Natural killer cell treated with Interleukin-12 subunit alpha and Interleukin-12 subunit beta and Interleukin-15 and Interleukin-18, amount 100 ng/mL, for 72 hours (primary cell): ENCODE results near the gene MRPL21. TPM values are rescaled to one million over a fixed set of nuclear protein-coding genes. Genes with fewer than 3 reads are reported as not detected.

Experiments
- ATAC-seq, 2 donors: fragments of 150-1000 bp; cut with Tn5 transposase in 1 of 2; sonication (Bioruptor Pico), chemical (Tn5 transposase) in 1 of 2; 2 replicates each; pipeline ENCODE4 v1.10.0; 2021
- DNase-seq: peaks from one replicate; pipeline ENCODE4 v3.0.0; 2022; ENCODE audit warnings: low spot score
- H3K27ac Mint-ChIP-seq, 2 donors: 1 replicate in 1 of 2; 2 replicates in 1 of 2; pipeline ENCODE4 v1.8.0; 2022; ENCODE audit warnings: mixed read lengths in 2 of 2, mild to moderate bottlenecking in 1 of 2, moderate library complexity in 1 of 2
- H3K27me3 Mint-ChIP-seq, 2 donors: 1 replicate in 1 of 2; 2 replicates in 1 of 2; pipeline ENCODE4 v1.8.0; 2022; ENCODE audit warnings: mixed read lengths in 2 of 2
- H3K36me3 Mint-ChIP-seq: one replicate; pipeline ENCODE4 v1.8.0; 2022; ENCODE audit warnings: mixed read lengths
- H3K4me1 Mint-ChIP-seq, 2 donors: 1 replicate in 1 of 2; 2 replicates in 1 of 2; pipeline ENCODE4 v1.8.0; 2022; ENCODE audit warnings: low read depth in 2 of 2, mixed read lengths in 2 of 2, mild to moderate bottlenecking in 1 of 2
- H3K4me3 Mint-ChIP-seq: one replicate; pipeline ENCODE4 v1.8.0; 2022; ENCODE audit warnings: mixed read lengths
- H3K9me3 Mint-ChIP-seq: 2 replicates; pipeline ENCODE4 v1.8.0; 2022; ENCODE audit warnings: mixed read lengths
- total RNA-seq, 2 donors: library from RNA; stranded (reverse); gene quantifications; one replicate each; pipeline ENCODE4 v1.2.3, GENCODE V29; 2022

MRPL21 gene
- total RNA-seq, 2 donors from 2014 or later, result 57.6 to 108 TPM

DNA sequence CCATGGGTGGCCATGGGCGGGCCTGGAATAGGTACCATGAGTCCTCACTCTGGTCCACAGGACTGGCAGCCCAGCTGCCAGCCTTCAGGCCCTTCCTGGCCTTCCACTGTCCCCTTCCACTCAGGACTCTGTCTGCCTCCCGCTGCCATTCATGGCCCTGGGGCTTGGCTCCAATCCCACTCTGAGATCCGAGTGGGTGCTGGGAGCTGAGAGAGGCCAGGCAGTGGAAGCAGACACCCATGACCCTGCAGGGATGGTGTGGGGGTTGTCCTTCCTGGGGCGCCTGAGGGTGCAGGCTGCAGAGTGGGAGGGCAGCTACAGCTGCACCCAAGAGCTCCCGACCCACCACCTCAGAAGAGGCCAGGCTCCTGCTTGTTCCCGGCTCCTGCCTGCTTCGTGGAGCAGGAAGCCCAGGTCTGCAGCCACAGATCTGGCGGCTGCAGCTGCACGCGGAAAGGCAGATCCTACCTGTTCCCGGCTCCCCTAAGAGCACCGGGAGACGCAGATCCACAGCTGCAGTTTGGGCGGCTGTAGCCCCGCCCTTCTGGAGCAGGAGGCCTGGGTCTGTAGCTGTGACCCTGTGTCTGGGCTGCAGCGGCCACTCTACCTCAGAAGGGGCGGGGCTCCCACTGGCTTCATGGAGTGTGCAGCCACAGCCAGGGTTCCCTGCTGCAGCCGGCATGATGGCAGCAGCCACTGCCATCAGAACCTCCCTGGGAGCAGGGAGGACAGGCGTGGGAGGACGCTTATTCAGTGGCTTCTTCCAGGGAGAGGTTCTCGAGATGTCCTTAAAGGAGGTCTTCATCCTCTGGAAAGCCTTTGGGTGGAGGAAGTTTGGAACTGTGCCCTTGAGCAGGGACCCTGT is 27.6 kb upstream of the MRPL21 start:
- H3K27ac Mint-ChIP-seq, result no peak overlapping the region
- ATAC-seq, result peak in 1 of 2 donors; percentile 5

DNA sequence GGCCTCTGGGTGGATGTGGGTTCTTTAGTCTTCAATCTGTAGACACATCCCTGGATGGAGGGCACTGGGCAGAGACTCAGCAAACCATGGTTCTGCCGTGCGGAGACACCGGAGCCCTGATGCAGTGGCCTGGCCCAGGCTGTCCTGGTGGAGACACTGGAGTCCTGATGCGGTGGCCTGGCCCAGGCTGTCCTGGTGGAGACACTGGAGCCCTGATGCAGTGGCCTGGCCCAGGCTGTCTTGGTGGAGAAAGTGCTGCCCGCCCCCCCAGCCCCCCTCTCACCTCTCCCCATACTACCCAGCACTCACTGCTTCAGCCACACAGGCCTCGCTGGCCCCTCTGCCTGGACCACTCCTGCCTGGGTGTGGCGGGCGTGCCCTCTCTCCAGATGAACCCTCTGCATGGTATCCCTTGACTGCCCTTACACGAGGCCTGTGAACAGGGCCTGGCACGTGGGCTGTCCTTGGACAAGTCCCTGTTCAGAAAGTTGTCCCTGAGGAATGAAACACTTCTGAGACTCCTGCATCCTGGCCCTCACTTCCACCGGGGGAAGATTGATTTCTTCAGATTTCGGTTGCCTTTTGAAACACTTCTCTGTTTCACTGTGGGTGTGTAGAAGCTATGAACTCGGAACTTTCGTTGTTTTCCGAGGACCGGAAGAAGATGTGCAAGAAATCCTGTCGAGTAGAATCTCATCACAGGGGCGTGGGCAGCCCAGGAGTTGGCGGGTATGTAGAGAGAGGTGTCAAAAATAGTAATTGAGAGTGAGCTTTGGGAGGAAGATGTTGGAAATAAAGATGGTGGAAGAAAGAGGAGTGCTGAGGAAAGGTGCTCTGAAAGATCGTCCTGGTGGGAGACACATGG is 26.3 kb upstream of the MRPL21 start:
- peaks cover 29% of the 10 kb centered on the region for H3K36me3 Mint-ChIP-seq
- no peak overlapping the region for H3K4me3 Mint-ChIP-seq
- H3K27me3 Mint-ChIP-seq, result no peaks in the 10 kb centered on the region
- peak in 1 of 2 donors; percentile 63 for ATAC-seq
- no peak overlapping the region for H3K27ac Mint-ChIP-seq
- H3K9me3 Mint-ChIP-seq, result peaks cover 6% of the 10 kb centered on the region
- H3K4me1 Mint-ChIP-seq, result peaks cover 0 to 6% of the 10 kb centered on the region in 2 donors
- DNase-seq, result peak; percentile 44

More for the DNA sequence above, 27.6 kb upstream of the MRPL21 start:
- no peak overlapping the region for H3K4me3 Mint-ChIP-seq
- peaks cover 18% of the 10 kb centered on the region for H3K36me3 Mint-ChIP-seq
- peak; percentile 51 for DNase-seq
- no peaks in the 10 kb centered on the region for H3K9me3 Mint-ChIP-seq
- no peaks in the 10 kb centered on the region for H3K27me3 Mint-ChIP-seq
- H3K4me1 Mint-ChIP-seq, result peaks cover 0 to 2% of the 10 kb centered on the region in 2 donors

DNA sequence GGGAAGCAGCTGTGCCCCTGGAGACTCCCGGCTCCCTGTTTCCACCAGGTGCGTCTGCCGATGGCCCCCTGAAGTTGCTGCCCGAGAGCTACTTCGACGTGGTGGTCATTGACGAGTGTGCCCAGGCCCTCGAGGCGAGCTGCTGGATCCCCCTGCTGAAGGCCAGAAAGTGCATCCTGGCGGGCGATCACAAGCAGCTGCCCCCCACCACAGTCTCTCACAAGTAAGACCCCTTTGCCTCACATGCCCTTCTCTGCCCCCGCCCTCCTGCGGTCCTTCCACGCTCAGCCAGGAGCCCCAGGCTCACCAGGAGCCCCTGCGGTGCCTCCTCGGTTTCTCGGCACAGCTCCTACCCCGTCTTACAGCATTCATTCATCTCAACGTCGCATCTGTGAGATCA is 25.5 kb upstream of the MRPL21 start:
- Mint-ChIP-seq H3K4me3 (no peak overlapping the region), H3K27me3 (no peaks in the 10 kb centered on the region), H3K9me3 (peaks cover 6% of the 10 kb centered on the region), H3K27ac (no peak overlapping the region), H3K36me3 (peaks cover 36% of the 10 kb centered on the region), H3K4me1 (peaks cover 0 to 6% of the 10 kb centered on the region in 2 donors)
- no peak for ATAC-seq
- DNase-seq, result peak; percentile 31

DNA sequence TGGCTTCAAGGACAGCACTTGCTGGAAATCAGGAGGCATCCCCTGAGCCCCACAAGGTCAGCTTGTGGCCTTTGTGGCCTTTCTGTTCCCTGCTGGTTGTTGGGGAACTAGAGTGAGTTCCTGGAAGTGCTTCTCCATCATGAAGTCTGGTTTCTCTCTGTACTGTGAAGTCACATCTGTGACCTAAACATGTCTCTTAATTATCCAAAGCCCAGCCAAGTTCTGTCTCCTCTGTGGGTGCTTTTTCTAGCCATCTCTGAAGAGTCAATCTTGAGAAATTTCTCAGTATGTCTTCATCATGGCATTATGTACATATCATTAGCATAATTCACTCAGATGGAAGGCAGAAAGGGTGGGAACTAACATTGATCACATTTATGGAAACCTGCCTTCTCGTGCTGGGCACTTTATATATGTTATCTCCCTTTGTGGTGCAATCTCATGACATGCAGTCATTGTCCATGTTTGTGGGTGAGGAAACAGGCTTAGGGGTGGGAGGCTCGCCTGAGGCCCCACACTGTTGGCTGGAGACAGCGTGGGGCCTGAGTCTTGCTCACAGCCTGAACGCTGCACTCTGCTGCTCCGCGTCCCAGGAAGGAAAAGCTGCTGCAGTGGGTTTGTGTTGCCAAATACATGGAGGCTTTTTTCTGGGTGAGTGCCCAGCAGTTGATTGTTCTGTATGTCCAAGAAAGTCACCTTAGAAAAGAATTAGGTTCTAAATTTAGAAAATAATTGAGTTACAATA is 24.7 kb upstream of the MRPL21 start:
- ATAC-seq (no peak), DNase-seq (peak; percentile 10)
- Mint-ChIP-seq H3K27ac (no peak overlapping the region), H3K27me3 (no peaks in the 10 kb centered on the region), H3K9me3 (peaks cover 6% of the 10 kb centered on the region), H3K36me3 (peaks cover 42% of the 10 kb centered on the region), H3K4me3 (no peak overlapping the region), H3K4me1 (peaks cover 0 to 6% of the 10 kb centered on the region in 2 donors)

DNA sequence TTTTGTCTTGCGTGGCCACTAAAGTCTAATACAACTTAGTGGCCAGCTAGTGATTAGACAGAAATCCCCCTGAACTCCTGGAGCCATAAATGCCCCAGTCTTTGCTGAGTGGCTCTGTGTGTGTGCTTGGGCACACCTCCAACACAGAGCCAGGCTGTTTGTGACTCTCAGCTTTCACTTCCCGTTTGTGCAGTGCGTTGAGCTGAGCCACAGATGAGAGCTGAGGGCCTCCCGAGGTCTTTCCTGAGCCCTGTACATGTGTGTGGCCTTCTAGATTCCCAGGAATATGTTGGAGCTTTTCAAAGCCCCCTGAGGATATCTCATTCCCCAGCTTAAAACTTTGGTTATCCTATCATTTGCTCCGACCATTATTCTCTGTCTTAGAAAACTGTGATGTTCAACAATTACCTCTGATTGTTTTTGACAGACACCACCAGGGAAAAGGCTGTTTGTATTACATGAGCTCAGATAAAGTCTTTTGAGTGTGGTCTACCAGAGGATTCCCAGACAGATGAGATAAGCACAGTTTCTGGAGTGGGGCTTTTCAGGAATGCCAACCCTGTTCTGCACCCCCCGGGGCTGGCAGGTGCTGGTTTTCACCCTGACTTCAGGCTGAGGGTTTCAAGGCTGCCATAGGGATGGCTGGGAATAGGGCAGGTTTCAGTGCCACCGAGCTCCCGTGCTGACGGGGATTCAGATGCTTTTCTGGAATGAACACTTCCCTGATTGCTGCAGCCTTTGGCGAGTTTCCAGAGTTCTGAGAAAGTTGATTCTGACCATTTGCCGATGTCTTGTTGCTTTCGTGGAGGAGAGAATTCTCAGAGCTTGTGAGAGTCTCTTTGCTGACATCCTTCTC is 23.9 kb upstream of the MRPL21 start:
- Mint-ChIP-seq H3K4me3 (no peak overlapping the region), H3K27ac (no peak overlapping the region), H3K36me3 (peaks cover 42% of the 10 kb centered on the region), H3K27me3 (no peaks in the 10 kb centered on the region), H3K4me1 (peaks cover 0 to 6% of the 10 kb centered on the region in 2 donors), H3K9me3 (peaks cover 6% of the 10 kb centered on the region)
- ATAC-seq (no peak), DNase-seq (peak; percentile 2)

DNA sequence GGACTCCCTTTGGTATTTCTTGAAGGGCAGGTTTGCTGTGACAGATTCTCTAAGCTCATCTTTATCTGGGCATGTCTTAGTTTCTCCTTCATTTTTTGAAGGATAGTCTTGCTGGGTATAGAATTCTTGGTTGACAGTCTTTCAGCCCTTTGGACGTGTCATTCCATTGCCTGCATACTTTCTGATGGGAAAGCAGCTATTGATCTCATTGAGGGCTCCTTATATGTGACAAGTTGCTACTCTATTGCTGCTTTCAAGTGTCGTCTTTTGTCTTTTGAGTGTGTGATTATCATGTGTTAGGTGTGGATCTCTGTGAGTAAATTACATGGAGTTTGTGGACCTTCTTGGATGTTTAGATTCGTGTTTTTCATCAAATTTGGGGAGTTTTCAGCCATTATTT is 22.0 kb upstream of the MRPL21 start:
- ATAC-seq, result no peak
- DNase-seq, result no peak
- H3K27ac Mint-ChIP-seq, result no peak overlapping the region

DNA sequence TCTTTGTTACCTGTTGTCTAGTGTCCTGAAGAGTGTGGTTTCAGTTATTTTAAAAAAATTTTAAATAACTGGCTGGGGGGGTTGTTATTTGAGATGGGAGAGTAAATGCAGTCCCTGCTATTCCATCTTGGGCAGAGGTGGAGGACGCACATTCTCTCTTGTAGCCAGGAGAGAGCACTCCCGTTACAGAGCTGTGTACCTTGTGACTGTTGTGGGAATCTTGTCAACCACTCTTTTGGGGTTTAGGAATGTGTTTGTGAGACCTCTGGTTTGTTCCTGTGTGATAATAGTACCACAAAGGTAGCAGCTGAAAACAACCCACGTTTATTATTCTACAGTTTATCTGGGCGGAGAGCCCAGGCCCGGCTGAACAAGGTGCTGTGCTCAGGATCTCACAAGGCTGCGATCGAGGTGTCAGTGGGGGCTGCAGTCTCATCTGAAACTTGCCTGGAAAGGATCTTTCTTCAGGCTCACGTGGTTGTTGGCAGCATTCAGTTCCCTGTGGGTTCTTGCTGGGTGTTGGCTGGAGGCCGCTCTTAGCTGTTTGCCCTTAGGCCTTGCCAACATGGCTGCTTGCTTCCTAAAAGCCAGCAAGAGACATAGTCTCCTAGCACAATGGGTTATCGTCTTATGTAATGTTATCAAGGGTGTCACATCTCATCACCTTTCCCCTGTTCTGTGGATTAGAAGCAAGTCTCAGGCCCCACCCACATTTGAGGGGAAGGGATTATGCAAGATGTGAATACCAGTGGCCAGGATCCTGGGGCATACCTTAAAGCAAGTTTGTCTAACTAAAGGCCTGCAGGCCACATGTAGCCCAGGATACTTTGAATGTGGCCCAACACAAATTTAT is 20.7 kb upstream of the MRPL21 start:
- peaks cover 0 to 5% of the 10 kb centered on the region in 2 donors for H3K4me1 Mint-ChIP-seq
- DNase-seq, result no peak
- H3K4me3 Mint-ChIP-seq, result no peak overlapping the region
- no peak overlapping the region for H3K27ac Mint-ChIP-seq
- peaks cover 35% of the 10 kb centered on the region for H3K36me3 Mint-ChIP-seq
- no peak for ATAC-seq
- no peaks in the 10 kb centered on the region for H3K27me3 Mint-ChIP-seq
- H3K9me3 Mint-ChIP-seq, result peaks cover 6% of the 10 kb centered on the region

More for the DNA sequence above, 22.0 kb upstream of the MRPL21 start:
- Mint-ChIP-seq H3K36me3 (peaks cover 41% of the 10 kb centered on the region), H3K4me3 (no peak overlapping the region), H3K4me1 (peaks cover 0 to 6% of the 10 kb centered on the region in 2 donors), H3K9me3 (peaks cover 6% of the 10 kb centered on the region), H3K27me3 (no peaks in the 10 kb centered on the region)

DNA sequence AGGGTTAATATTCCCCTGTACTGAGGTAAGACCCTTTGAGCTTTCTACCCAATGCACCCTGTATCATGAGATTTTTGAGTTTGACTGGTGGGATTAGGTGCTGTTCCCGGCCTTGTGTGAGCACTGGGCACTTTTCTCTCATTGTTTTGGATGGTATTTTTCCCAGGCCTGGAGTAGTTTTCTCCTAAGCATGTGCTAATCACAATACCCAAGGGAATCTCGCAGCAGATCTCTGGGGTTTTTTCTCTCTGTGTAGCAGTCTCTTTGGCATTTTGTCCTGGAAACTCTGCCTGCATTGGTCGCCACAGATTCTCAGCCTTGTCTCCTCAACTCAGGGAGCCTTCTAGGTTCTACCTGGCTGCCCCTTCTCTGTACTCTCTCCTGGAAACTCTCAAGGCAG is 20.0 kb upstream of the MRPL21 start:
- no peak overlapping the region for H3K27ac Mint-ChIP-seq
- no peak overlapping the region for H3K4me3 Mint-ChIP-seq
- DNase-seq (no peak), ATAC-seq (no peak)
- H3K36me3 Mint-ChIP-seq, result peaks cover 39% of the 10 kb centered on the region
- peaks cover 6% of the 10 kb centered on the region for H3K9me3 Mint-ChIP-seq
- no peaks in the 10 kb centered on the region for H3K27me3 Mint-ChIP-seq
- H3K4me1 Mint-ChIP-seq, result peaks cover 0 to 6% of the 10 kb centered on the region in 2 donors

DNA sequence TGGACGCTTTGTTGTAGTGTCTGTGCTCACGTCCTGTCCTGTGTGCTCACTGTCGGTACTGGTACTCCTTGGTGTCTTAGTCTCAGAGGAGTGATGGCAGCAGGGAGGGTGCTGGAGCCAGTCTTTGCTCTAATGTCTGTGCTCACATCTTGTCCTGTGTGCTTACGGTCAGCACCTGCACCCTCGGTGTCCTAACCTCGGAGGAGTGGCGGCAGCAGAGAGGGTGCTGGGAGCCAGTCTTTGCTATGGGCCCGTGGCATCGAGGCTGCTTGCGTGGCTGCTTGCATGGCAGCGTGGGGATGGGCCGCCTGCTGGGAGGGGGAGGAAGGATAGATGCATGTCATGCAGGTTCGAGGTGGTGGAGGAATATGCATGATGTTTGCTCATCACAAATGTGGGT is 12.8 kb upstream of the MRPL21 start:
- DNase-seq (no peak), ATAC-seq (no peak)
- Mint-ChIP-seq H3K36me3 (peaks cover 12% of the 10 kb centered on the region), H3K27me3 (no peaks in the 10 kb centered on the region), H3K4me1 (peaks cover 0 to 7% of the 10 kb centered on the region in 2 donors), H3K27ac (no peak overlapping the region), H3K9me3 (no peaks in the 10 kb centered on the region), H3K4me3 (no peak overlapping the region)

DNA sequence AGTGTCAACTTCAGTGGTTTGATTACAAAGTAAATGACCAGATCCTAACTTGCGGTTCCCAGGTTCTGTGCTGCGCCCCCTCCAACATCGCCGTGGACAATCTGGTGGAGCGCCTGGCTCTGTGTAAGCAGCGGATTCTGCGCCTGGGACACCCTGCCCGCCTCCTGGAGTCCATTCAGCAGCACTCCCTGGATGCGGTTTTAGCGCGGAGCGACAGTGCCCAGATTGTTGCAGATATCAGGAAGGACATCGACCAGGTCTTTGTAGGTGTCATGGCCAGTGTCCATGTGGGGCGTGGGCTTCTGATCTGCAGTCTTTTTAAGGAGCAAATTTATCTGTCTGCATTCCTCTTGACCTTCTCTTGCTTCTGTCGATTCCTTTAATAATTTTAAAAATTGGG is 11.1 kb upstream of the MRPL21 start:
- DNase-seq (no peak), ATAC-seq (no peak)
- Mint-ChIP-seq H3K27ac (no peak overlapping the region), H3K36me3 (peaks cover 12% of the 10 kb centered on the region), H3K4me3 (no peak overlapping the region), H3K4me1 (peaks cover 0 to 7% of the 10 kb centered on the region in 2 donors), H3K9me3 (no peaks in the 10 kb centered on the region), H3K27me3 (no peaks in the 10 kb centered on the region)

DNA sequence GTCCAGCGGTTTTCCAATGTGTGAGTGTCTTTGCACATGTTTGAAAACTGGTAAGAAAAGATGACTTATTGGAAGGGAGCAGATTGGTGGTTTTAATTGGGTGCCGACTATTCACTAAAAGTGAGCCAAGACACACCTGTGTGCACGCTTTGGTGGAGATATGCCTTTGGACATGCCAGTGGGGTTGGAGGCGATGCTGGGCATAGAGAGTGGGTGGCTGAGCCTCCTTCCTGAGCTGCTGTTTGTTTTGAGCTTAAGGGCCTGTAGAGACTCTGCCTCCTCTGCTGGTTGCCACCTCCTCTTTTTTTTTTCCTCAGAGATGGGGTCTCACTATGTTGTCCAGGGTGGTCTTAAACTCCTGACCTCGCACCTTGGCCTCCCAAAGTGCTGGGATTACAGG is 9.6 kb upstream of the MRPL21 start:
- no peak overlapping the region for H3K4me3 Mint-ChIP-seq

DNA sequence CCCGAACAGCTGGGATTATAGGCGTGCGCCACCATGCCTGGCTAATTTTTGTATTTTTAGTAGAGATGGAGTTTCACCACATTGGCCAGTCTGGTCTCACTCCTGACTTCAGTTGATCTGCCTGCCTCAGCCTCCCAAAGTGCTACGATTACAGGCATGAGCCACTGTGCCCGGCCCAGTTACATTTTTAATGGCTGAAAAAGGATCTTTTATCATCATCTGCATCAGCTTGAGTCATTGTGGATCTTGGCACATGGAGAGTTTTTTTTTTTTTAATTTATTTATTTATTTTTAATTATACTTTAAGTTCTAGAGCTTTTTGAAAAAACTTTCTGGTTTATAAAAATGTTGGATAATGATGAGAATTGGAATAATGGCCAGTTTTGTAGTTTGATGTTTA is 8.6 kb upstream of the MRPL21 start:
- ATAC-seq, result no peak
- DNase-seq, result no peak
- no peak overlapping the region for H3K4me3 Mint-ChIP-seq
- no peaks in the 10 kb centered on the region for H3K9me3 Mint-ChIP-seq
- H3K27ac Mint-ChIP-seq, result no peak overlapping the region
- peaks cover 0 to 5% of the 10 kb centered on the region in 2 donors for H3K4me1 Mint-ChIP-seq
- no peaks in the 10 kb centered on the region for H3K27me3 Mint-ChIP-seq
- peaks cover 1% of the 10 kb centered on the region for H3K36me3 Mint-ChIP-seq

More for the DNA sequence above, 9.6 kb upstream of the MRPL21 start:
- Mint-ChIP-seq H3K27me3 (no peaks in the 10 kb centered on the region), H3K36me3 (peaks cover 6% of the 10 kb centered on the region), H3K27ac (no peak overlapping the region), H3K4me1 (peaks cover 0 to 5% of the 10 kb centered on the region in 2 donors), H3K9me3 (no peaks in the 10 kb centered on the region)
- no peak for ATAC-seq
- no peak for DNase-seq
